Endothelial cell of hepatic sinusoid (primary cell): ENCODE results near the gene TBC1D5.

Experiments
- in situ Hi-C: cut with HindIII; loops from 2 replicates; pipeline ENCODE4 v1.10.0; 2017; ENCODE audit warnings: low sequenced_read_pairs

TBC1D5 gene

GRCh38 chr3:17195192-17195611 lies 547.2 kb downstream of the TBC1D5 start:
- in situ Hi-C loops = no loop called here

GRCh38 chr3:17194116-17194515 lies 548.3 kb downstream of the TBC1D5 start:
- in situ Hi-C loops = no loop called here

- in situ Hi-C loops = no loop called here
These were observed 549.4 kb downstream of the TBC1D5 start for GRCh38 chr3:17192995-17193394.

- in situ Hi-C loops = no loop called here
These were observed 551.9 kb downstream of the TBC1D5 start for GRCh38 chr3:17190353-17191078.

DNA sequence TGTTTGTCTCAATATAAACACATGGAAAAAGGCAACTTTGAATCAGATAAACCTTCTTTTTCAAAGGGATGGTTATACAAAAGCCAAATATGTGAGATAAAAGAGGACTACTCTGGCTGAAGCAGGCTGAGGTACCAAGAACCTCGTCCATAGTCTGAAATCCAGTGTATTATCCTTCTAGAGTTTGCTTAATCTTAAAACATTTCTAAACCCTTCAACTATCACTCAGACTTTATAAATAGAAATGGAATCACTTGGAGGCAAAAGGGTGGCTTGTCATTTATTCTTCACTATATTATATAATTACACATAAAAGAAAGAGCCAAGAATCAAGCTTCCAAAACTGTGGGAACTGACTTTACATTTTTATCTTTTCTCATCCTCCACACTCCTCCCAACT lies 554.1 kb downstream of the TBC1D5 start:
- in situ Hi-C loops = no loop called here

DNA sequence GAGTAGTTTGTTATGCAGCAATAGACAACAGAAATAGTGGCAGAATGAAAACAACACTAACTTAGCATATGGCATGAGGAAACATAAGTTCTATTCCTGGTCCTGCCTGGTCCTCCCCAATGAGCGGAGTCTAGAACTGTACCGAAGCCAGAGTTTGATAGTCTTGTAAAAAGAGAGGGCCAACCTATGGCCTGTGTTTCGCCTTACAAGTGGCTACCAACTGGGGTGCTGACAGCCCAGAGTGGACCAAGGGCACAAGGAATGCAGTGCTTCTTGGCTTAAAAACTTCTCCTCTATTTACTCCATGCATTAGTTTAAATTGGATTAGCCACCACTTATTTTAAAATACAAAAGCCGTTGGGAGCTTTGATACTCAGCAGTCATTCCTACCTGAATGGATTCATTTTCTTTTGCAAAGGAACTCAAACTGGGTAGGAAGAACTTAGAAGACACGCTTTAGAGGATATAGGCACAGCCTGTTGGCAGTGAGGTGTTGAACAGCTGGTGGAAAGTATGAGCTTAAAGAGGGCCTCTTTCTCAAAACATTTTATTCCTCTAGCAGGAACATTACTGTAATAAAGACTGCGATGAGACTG lies 554.7 kb downstream of the TBC1D5 start:
- in situ Hi-C loops = no loop called here

GRCh38 chr3:17183951-17184550 lies 558.4 kb downstream of the TBC1D5 start:
- in situ Hi-C loops = no loop called here

DNA sequence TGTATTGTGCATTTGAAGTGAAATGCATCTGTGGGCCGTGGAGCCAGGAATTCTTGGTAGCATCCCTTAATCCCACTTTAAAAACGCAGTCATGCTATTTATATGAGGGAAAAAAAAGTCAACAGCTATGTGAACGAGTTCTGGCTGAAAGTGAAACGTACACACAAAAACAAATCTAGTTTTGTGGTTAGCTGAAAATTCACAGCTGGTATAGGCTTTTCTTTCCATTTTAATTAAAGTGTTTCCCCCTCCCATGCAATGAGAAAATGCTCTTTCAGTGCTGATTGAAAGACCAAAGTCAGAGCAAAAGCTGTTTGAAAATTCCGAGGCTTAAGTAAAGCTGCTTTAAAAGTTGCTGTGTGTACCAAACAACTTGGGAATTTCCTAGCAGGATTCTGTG lies 560.3 kb downstream of the TBC1D5 start:
- in situ Hi-C loops = no loop called here

DNA sequence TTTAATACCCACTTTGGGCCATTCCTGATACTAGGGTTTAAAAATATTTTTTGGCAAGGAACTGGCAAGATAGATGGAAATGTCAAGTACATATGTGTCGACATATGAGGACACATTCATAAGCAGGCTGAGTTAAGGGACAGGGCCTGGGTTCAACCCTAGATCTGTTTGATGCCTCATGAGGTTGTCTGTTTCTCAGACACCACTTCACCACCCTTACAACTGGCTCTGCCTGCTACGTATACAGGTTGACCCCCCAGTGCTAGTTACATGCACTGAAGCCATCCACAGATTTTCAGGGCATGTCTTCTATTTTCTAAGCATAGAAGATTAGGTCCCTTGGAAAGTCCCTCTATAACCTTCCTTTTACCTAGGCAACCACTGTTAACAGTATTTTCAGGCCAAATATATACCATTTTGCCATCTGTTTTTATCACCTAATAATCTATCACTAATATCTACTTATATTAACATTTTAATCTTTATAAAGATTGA lies 561.0 kb downstream of the TBC1D5 start:
- in situ Hi-C loops = no loop called here

DNA sequence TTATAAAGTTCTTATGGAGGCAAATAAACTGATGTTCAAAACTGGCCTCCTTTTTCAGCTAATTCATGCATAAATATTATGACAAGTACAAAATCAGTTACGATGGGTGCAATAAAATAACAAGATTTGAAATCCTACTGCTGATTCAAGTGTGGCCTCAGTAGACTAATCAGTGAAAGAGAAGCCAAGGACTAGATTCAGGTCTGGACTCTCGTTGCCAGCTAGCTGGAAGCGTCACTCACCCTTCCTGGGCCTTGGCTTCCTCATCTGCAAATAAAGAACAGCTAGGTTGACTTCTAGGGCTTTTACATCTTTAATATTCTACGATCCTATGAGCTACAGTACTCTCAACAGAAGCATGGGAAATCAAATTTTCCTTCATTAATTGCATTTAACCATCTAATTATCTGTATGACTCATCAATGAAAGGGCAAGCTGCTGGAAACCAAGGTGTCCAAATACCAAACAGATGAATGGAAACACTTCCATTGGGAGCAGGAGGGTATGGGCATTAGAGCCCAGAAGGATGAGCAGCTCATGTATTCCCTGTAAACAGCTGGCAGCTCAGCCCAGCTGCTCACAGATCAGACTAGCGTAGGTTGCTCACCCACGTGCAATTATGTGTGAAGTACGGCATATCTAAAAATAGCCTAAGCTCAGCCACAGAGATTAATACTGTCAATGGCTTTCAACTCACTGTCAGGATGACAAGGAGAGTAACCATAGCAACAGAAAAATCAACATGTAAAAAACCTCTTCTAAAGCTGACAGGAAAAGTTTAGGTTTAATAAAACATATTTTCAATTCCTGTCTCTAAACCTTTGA lies 562.8 kb downstream of the TBC1D5 start:
- in situ Hi-C loops = no loop called here

GRCh38 chr3:17176757-17177156 lies 565.7 kb downstream of the TBC1D5 start:
- in situ Hi-C loops = no loop called here

DNA sequence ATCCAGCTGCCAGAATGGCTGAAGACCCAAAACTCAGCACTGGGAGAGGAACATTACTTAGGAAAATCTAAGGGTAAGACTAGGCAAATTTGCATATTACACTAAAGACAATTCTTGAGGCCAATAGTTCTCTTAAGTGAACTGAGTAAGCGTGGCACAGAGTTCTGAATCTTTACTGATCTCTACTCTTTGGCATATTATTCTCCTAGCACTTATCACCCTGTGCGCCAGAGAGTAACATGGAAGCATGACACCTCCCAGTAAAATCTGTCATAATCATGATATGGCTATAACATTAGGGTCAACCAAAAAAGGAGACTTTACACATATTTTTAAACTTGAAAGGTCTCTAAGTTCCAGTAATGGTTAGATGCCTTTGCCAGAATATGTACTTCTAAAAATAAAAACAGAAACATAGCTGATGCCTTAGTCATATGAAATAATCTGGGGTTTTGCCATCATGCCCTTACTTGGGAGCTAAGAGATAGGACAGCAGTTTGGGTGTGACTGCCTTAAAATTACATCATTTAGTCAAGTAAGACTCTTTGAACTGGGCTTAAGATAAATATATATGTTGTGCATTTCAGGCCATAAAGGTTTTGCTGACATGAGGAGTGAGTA lies 567.1 kb downstream of the TBC1D5 start:
- in situ Hi-C loops = no loop called here

DNA sequence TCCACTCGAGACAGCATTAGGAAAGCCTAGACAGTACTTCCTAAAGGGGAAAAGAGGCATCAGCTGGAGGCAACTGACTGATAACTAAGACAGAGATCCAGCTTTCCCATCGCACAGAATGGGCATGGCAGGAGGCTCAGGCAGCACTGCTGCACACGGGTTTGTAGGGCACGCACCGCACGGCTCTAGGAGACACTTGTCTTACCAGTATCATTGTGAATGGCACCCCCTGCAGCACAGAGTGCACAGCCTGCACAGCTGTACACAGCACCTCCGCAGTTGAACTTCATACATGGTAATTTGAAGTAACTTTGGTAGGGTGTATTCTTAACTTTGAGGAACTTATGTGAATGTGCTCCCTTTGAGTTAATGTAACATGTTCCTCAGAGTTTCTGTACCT lies 576.1 kb downstream of the TBC1D5 start:
- in situ Hi-C loops = no loop called here

DNA sequence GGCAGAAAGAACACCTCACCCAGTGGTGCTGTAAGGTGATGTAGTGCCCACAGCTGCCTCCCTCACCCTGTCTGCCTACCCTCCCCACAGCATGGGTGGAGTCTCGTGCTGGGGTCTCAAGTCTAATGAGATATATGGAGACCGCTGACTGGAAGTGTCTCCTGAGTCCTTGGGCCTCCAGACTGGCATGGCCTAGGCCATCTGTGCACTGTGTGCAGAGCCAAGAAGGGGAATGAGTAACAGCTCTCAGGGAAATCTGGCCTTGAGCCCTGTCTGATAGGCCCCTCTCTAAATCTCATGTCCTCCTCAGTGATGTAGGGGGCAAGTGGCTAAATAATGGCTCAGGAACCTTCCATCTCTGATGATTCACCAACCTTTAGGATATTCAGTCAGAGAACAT lies 580.3 kb downstream of the TBC1D5 start:
- in situ Hi-C loops = no loop called here

DNA sequence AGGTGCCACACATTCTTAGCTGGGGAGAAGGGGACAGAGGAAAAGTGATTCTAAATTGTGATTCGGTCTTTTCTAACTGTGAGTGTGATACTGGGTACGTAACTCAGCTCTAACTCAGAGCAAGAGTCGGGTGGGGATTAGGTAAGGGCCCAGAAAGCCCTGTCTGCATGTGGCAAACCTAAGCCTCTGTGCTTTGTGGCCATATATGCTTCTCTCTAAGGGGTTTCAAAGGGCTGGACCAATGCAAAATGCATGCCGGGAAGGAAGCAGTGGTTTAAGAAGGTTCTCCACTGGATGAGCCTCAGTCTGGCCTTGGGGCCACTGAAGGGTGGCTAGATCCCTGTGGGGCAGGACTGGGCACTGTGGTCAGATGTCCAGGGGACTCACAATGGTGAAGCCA lies 581.8 kb downstream of the TBC1D5 start:
- in situ Hi-C loops = no loop called here

DNA sequence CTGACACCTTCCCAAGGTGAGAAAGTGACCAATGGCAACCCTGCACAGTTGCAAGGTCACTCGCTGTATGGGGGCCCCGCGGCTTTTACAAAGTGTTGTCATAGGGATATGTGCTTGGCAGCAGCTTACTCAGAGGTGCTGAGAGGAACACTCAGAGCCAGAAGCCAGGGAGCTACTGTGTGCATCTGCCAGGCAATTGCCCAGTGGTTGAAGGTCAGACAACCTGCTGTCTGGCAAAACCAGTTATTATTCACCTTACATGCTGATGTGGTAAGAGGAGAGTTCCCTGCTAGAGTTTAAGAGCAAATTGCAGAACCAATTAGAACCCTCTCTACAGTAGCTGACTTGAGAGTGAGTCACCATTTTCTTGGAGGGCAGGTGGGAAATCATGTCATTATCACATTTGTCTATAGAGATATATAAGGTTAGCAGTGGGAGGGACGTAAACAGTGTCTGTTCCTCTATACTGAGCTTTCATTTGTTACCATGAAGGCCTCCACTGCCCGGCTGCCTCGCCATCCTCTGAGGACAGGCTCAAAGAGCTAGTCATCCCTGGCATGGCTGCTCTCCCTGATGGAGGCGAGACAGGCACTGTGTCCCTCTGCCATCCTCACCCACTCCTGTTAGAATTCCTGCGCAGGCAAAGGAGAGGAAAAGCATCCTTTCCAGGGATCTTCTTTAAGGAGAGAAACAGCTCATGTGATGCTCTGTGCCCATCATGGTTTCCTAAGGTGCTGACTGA lies 583.3 kb downstream of the TBC1D5 start:
- in situ Hi-C loops = no loop called here

DNA sequence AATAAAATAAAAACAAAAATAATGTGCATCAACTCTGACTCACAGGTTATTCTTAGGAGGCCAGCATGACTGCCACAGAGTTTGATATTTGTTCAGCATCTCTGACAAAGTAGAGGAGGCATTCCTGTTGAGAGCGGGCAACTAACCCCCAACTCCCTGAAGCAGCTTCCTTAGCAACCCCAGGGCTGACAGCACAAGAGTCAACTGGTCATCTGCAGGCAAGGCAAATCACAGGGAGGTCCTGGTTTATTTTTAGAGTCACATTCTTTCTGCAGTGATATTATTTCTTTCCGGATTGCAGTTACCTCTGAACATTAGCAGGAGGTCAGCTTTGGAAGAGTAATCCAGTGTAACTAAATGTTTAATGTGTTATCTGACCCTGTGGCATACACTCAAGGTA lies 584.7 kb downstream of the TBC1D5 start:
- in situ Hi-C loops = no loop called here

DNA sequence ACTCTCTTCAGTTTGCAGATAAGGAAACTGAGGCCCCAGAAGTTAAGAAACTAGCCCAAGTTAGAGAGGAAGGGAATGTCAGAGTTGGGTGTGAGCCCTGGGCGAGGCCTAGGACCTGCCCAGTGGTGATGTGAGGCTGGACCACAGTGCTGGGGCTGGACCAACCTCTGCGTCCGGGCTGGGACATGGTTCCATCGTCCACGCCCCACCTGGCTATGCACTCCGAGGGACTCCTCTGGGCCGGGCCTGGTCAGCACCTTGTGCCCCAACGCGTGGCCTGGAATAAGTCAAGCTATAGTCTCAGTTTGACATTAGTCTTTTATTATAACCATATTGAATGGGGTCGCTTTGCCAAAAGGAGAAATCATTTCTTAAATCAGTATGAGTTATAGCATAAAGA lies 585.6 kb downstream of the TBC1D5 start:
- in situ Hi-C loops = no loop called here

DNA sequence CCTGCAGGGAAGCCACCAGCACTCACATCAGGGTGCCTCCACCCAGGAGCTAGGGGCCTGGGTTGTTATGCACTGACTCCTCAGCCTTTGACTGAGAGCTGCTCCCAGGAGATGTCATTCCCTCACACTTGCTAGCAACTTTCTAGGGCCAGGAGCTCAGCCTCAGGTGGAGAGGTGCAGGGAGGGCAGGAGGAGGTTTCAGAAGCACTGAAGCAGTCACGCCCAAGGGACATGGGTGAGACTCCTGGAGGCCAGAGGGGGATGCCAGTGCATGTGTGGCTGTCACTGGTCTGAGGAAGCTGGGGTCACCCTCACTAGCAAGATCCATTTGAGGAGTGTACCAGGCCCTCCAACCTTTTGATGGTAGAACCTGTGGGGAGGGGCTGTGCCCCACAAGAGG lies 586.5 kb downstream of the TBC1D5 start:
- in situ Hi-C loops = no loop called here

DNA sequence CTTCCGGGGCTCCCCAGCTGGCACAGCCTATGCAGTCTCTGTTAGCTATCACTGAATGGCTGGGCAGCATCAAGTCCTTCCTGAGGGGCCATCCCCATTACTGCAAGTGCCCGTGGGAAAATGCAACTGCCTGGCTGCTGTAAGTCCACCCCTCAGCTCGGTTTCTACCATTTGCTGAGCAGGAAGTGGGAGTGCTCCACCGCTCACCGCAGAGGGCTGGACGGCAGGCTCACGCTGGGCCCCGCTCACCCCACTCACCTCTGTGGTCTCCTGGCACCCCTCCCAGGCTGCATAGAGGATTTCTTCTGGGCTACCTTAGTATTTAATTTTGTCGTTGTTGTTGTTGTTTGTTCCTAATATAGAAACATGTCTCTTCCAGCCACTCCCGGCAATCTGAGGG lies 587.5 kb downstream of the TBC1D5 start:
- in situ Hi-C loops = no loop called here
